Measurements from ENCODE around the gene LRRC8D. TPM values are rescaled to one million over a fixed set of nuclear protein-coding genes. Genes with fewer than 3 reads are reported as not detected.

The LRRC8D gene
- total RNA-seq, 1 experiment from 2014 or later: 42.0 TPM

DNA sequence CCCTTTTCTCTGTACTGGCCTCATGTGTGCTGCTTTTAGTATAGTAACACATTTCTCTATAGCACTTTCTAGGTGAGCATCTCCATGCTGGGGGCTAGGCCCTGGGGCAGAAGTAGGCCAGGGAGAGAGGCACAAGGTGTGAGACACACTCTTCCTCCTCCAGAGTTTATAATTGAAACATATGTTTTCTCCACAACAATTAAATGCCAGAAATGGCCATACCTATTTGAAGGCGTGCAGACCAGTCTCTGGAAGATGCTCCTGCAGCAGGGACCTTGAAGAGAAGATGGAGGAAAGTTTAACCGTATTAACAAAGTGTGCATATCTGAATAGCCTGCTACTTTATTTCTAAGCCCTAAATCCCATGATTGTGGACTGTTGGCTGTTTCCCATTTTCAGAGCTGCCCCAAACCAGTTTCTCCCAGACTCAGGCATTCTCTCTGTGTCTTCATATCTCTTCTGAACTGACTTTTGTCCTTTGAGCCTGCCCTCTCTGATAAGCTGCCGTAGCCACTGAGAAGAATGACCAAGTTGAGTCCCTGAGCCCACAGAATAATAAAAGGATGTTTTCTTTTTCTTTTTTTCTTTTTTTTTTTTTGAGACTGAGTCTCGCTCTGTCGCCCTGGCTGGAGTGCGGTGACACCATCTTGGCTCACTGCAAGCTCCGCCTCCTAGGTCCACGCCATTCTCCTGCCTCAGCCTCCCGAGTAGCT lies 81.3 kb downstream of the LRRC8D start:
- ChIA-PET CTCF (no interaction called here), POLR2A (no interaction called here)
- no peak overlapping the region for H3K4me3 Mint-ChIP-seq (ENCODE audit: unreplicated experiment)
- H3K9me3 Mint-ChIP-seq (ENCODE audit: unreplicated experiment): no peaks in the 10 kb centered on the region
- H3K36me3 Mint-ChIP-seq (ENCODE audit: insufficient read depth, unreplicated experiment): peaks cover 8% of the 10 kb centered on the region
- no peaks in the 10 kb centered on the region for H3K27me3 Mint-ChIP-seq (ENCODE audit: insufficient read depth, unreplicated experiment)
- DNase-seq (ENCODE audit: unreplicated experiment): no peak
- BruUV-seq (replicated peaks): no TSS peak
- TF ChIP-seq, protein P1, sequence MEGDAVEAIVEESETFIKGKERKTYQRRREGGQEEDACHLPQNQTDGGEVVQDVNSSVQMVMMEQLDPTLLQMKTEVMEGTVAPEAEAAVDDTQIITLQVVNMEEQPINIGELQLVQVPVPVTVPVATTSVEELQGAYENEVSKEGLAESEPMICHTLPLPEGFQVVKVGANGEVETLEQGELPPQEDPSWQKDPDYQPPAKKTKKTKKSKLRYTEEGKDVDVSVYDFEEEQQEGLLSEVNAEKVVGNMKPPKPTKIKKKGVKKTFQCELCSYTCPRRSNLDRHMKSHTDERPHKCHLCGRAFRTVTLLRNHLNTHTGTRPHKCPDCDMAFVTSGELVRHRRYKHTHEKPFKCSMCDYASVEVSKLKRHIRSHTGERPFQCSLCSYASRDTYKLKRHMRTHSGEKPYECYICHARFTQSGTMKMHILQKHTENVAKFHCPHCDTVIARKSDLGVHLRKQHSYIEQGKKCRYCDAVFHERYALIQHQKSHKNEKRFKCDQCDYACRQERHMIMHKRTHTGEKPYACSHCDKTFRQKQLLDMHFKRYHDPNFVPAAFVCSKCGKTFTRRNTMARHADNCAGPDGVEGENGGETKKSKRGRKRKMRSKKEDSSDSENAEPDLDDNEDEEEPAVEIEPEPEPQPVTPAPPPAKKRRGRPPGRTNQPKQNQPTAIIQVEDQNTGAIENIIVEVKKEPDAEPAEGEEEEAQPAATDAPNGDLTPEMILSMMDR (IDR thresholded peaks at IDR 0.05; ENCODE audit: unreplicated experiment): no peak
- peaks cover 12% of the 10 kb centered on the region for H3K4me1 Mint-ChIP-seq (ENCODE audit: insufficient read depth, unreplicated experiment)
- intact Hi-C loops (cut with micrococcal nuclease): no loop called here
- H3K27ac Mint-ChIP-seq (ENCODE audit: low read depth, unreplicated experiment): no peak overlapping the region

DNA sequence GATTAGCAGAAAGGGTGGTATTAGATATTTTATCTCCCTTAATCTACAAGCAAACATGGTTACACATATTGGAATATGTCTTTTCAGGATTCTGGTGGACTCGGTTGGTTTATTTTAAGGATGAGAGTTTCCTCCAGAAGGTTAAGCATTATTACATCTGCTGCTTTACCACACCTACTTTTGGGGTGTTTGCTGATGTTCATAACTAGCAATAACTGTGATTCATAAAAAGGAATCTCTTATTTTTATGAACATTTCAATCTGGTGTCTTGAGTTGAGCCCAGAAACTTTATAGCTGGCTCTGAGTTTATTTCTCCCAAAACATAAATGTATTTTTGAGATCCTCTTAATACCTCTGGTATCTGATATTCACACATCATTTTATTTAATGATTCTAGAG lies 82.7 kb downstream of the LRRC8D start:
- TF ChIP-seq, protein P1 (IDR thresholded peaks at IDR 0.05; ENCODE audit: unreplicated experiment): no peak
- H3K27ac Mint-ChIP-seq (ENCODE audit: low read depth, unreplicated experiment): no peak overlapping the region
- H3K4me1 Mint-ChIP-seq (ENCODE audit: insufficient read depth, unreplicated experiment): peaks cover 23% of the 10 kb centered on the region
- no peak overlapping the region for H3K4me3 Mint-ChIP-seq (ENCODE audit: unreplicated experiment)
- BruUV-seq (replicated peaks): no TSS peak
- peaks cover 8% of the 10 kb centered on the region for H3K36me3 Mint-ChIP-seq (ENCODE audit: insufficient read depth, unreplicated experiment)
- no peak for DNase-seq (ENCODE audit: unreplicated experiment)
- POLR2A ChIA-PET: interaction anchor here (0.7 to 3.8 kb wide), 4 partner anchors 9 to 17 kb away, joined by 3 to 16 read pairs (median 4); no protein-coding TSS in a partner anchor
- CTCF ChIA-PET: interaction anchor here (0.6 to 0.7 kb wide), 2 partner anchors 28 to 384 kb away, joined by 3 read pairs; no protein-coding TSS in a partner anchor
- no peaks in the 10 kb centered on the region for H3K9me3 Mint-ChIP-seq (ENCODE audit: unreplicated experiment)
- H3K27me3 Mint-ChIP-seq (ENCODE audit: insufficient read depth, unreplicated experiment): no peaks in the 10 kb centered on the region
- intact Hi-C loops (cut with micrococcal nuclease): no loop called here

DNA sequence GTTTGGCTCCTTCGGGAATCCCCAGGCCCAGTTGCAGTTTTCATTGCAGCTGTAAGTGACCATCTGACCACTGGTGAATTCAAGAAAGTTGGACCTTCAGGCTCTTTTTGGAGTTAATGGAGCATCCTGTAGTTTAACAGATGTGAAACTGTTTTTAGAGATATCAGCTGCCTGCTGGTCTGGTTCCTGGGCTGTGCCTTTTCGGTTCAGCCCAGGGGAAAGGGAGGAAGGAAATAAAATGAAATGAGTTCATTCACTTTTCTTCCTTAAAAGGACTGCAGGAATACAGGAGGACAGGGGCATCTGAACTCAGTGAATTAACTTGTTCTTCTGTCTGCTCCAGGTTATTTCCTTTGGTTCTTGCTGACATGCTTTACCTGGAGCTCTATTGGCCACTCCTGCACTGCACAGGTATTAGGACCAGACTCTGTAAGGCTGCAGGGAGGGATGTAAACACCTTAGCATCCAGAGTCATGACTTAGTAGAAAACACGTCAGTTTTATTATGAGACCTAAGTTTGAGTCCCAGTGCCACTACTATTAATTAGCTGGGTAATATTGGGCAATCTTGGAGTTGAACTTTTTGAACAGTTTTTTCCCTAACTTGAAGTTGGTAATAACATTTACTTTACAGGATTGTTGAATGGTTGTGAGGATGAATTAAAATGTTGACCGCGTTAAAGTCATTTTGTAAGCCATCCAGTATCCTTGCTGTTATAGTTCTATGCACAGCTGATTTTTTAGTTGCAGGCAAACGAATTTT lies 83.6 kb downstream of the LRRC8D start:
- CTCF ChIA-PET: interaction anchor here (0.6 to 0.7 kb wide), 2 partner anchors 16 to 28 kb away, joined by 3 to 7 read pairs; no protein-coding TSS in a partner anchor
- Mint-ChIP-seq H3K9me3 (ENCODE audit: unreplicated experiment) (no peaks in the 10 kb centered on the region), H3K4me3 (ENCODE audit: unreplicated experiment) (no peak overlapping the region), H3K36me3 (ENCODE audit: insufficient read depth, unreplicated experiment) (peaks cover 8% of the 10 kb centered on the region), H3K27ac (ENCODE audit: low read depth, unreplicated experiment) (no peak overlapping the region), H3K27me3 (ENCODE audit: insufficient read depth, unreplicated experiment) (no peaks in the 10 kb centered on the region), H3K4me1 (ENCODE audit: insufficient read depth, unreplicated experiment) (peaks cover 31% of the 10 kb centered on the region)
- no peak for DNase-seq (ENCODE audit: unreplicated experiment)
- no TSS peak for BruUV-seq (replicated peaks)
- intact Hi-C loops (cut with micrococcal nuclease): no loop called here
- POLR2A ChIA-PET: interaction anchor here (0.7 to 3.8 kb wide), 4 partner anchors 9 to 61 kb away, joined by 3 to 16 read pairs (median 8); no protein-coding TSS in a partner anchor
- TF ChIP-seq, protein P1 (IDR thresholded peaks at IDR 0.05; ENCODE audit: unreplicated experiment): no peak
